ENCODE data around the gene PRR5.

The PRR5 gene

GRCh38 chr22:44765571-44766285 lies 63.7 kb downstream of the PRR5 start:
- Histone ChIP-seq H3K9me3 (ENCODE audit: severe bottlenecking) (no peaks in the 10 kb centered on the region), H3K27me3 (ENCODE audit: insufficient read depth, poor library complexity, severe bottlenecking) (no peaks in the 10 kb centered on the region), H3K4me1 (ENCODE audit: insufficient read depth, poor library complexity, severe bottlenecking) (no peaks in the 10 kb centered on the region), H3K4me3 (ENCODE audit: severe bottlenecking) (no peak overlapping the region), H3K36me3 (ENCODE audit: low read depth) (no peaks in the 10 kb centered on the region), H3K27ac (ENCODE audit: poor library complexity, severe bottlenecking) (no peak overlapping the region)
- ATAC-seq (ENCODE audit: low read depth) (no peak), DNase-seq (ENCODE audit: low spot score) (no peak)
- TF ChIP-seq, protein P1, sequence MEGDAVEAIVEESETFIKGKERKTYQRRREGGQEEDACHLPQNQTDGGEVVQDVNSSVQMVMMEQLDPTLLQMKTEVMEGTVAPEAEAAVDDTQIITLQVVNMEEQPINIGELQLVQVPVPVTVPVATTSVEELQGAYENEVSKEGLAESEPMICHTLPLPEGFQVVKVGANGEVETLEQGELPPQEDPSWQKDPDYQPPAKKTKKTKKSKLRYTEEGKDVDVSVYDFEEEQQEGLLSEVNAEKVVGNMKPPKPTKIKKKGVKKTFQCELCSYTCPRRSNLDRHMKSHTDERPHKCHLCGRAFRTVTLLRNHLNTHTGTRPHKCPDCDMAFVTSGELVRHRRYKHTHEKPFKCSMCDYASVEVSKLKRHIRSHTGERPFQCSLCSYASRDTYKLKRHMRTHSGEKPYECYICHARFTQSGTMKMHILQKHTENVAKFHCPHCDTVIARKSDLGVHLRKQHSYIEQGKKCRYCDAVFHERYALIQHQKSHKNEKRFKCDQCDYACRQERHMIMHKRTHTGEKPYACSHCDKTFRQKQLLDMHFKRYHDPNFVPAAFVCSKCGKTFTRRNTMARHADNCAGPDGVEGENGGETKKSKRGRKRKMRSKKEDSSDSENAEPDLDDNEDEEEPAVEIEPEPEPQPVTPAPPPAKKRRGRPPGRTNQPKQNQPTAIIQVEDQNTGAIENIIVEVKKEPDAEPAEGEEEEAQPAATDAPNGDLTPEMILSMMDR (IDR thresholded peaks at IDR 0.05; ENCODE audit: poor library complexity, severe bottlenecking), result no peak

GRCh38 chr22:44773082-44773481 lies 71.1 kb downstream of the PRR5 start:
- TF ChIP-seq, protein P1 (IDR thresholded peaks at IDR 0.05; ENCODE audit: poor library complexity, severe bottlenecking), result no peak
- Histone ChIP-seq H3K4me3 (ENCODE audit: severe bottlenecking) (no peak overlapping the region), H3K4me1 (ENCODE audit: insufficient read depth, poor library complexity, severe bottlenecking) (no peaks in the 10 kb centered on the region), H3K9me3 (ENCODE audit: severe bottlenecking) (peaks cover 2% of the 10 kb centered on the region), H3K36me3 (ENCODE audit: low read depth) (no peaks in the 10 kb centered on the region), H3K27ac (ENCODE audit: poor library complexity, severe bottlenecking) (no peak overlapping the region), H3K27me3 (ENCODE audit: insufficient read depth, poor library complexity, severe bottlenecking) (no peaks in the 10 kb centered on the region)
- no peak for ATAC-seq (ENCODE audit: low read depth)
- no peak for DNase-seq (ENCODE audit: low spot score)

GRCh38 chr22:44775862-44776261 lies 73.9 kb downstream of the PRR5 start:
- no peak overlapping the region for H3K4me3 ChIP-seq (ENCODE audit: severe bottlenecking)
- TF ChIP-seq, protein P1 (IDR thresholded peaks at IDR 0.05; ENCODE audit: poor library complexity, severe bottlenecking), result no peak
- no peak for ATAC-seq (ENCODE audit: low read depth)
- peaks cover 2% of the 10 kb centered on the region for H3K9me3 ChIP-seq (ENCODE audit: severe bottlenecking)
- H3K27ac ChIP-seq (ENCODE audit: poor library complexity, severe bottlenecking), result no peak overlapping the region
- no peaks in the 10 kb centered on the region for H3K36me3 ChIP-seq (ENCODE audit: low read depth)
- DNase-seq (ENCODE audit: low spot score), result no peak
- H3K4me1 ChIP-seq (ENCODE audit: insufficient read depth, poor library complexity, severe bottlenecking), result no peaks in the 10 kb centered on the region
- no peaks in the 10 kb centered on the region for H3K27me3 ChIP-seq (ENCODE audit: insufficient read depth, poor library complexity, severe bottlenecking)

- no peak overlapping the region for H3K4me3 ChIP-seq (ENCODE audit: severe bottlenecking)
- DNase-seq (ENCODE audit: low spot score), result no peak
- no peak for ATAC-seq (ENCODE audit: low read depth)
- no peaks in the 10 kb centered on the region for H3K27me3 ChIP-seq (ENCODE audit: insufficient read depth, poor library complexity, severe bottlenecking)
- no peaks in the 10 kb centered on the region for H3K4me1 ChIP-seq (ENCODE audit: insufficient read depth, poor library complexity, severe bottlenecking)
- peaks cover 2% of the 10 kb centered on the region for H3K9me3 ChIP-seq (ENCODE audit: severe bottlenecking)
- TF ChIP-seq, protein P1 (IDR thresholded peaks at IDR 0.05; ENCODE audit: poor library complexity, severe bottlenecking), result no peak
- no peaks in the 10 kb centered on the region for H3K36me3 ChIP-seq (ENCODE audit: low read depth)
- H3K27ac ChIP-seq (ENCODE audit: poor library complexity, severe bottlenecking), result no peak overlapping the region
These were observed 74.8 kb downstream of the PRR5 start for GRCh38 chr22:44776605-44777363.

DNA sequence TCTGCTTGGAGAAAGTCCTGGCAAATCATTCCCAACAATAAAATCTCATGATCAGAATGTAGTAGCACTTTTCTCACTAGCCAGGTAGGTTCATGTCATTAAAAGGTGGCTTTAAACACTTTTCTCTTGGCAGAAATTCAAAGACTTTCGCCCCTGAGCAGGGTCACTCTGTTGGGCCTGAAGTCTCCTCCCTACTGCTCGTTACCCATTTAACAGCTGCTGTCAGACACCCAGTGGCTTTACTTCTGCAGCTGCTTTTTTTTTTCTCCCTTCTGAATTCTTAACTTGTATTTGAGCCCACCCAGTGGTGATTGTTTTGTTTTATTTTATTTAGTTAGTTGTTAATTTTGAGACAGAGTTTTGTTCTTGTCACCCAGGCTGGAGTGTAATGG lies 75.4 kb downstream of the PRR5 start:
- H3K4me3 ChIP-seq (ENCODE audit: severe bottlenecking), result no peak overlapping the region
- H3K9me3 ChIP-seq (ENCODE audit: severe bottlenecking), result peaks cover 2% of the 10 kb centered on the region
- H3K36me3 ChIP-seq (ENCODE audit: low read depth), result no peaks in the 10 kb centered on the region
- H3K4me1 ChIP-seq (ENCODE audit: insufficient read depth, poor library complexity, severe bottlenecking), result no peaks in the 10 kb centered on the region
- no peak for DNase-seq (ENCODE audit: low spot score)
- TF ChIP-seq, protein P1 (IDR thresholded peaks at IDR 0.05; ENCODE audit: poor library complexity, severe bottlenecking), result no peak
- H3K27ac ChIP-seq (ENCODE audit: poor library complexity, severe bottlenecking), result no peak overlapping the region
- no peaks in the 10 kb centered on the region for H3K27me3 ChIP-seq (ENCODE audit: insufficient read depth, poor library complexity, severe bottlenecking)
- no peak for ATAC-seq (ENCODE audit: low read depth)

Data from RWPE2 (cell line).